ENCODE measurements around the gene USP32.

USP32 gene

DNA sequence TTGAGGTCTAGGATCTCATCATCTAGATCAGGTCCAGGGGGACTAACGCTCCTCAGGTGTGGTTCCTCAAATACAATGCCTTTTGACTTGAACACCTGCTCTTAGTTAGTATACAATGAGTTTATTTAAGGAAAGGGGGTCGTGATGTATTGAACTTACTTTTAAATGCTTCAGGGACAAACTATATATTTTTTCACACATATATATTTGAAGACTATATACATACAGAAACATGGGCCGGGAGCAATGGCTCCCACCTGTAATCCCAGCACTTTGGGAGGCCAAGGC, 11.5 kb upstream of the USP32 start:
- DNase-seq (ENCODE audit: extremely low spot score): no peak
- POLR2A ChIA-PET: no interaction called here
- TF ChIP-seq, protein P1, sequence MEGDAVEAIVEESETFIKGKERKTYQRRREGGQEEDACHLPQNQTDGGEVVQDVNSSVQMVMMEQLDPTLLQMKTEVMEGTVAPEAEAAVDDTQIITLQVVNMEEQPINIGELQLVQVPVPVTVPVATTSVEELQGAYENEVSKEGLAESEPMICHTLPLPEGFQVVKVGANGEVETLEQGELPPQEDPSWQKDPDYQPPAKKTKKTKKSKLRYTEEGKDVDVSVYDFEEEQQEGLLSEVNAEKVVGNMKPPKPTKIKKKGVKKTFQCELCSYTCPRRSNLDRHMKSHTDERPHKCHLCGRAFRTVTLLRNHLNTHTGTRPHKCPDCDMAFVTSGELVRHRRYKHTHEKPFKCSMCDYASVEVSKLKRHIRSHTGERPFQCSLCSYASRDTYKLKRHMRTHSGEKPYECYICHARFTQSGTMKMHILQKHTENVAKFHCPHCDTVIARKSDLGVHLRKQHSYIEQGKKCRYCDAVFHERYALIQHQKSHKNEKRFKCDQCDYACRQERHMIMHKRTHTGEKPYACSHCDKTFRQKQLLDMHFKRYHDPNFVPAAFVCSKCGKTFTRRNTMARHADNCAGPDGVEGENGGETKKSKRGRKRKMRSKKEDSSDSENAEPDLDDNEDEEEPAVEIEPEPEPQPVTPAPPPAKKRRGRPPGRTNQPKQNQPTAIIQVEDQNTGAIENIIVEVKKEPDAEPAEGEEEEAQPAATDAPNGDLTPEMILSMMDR (IDR thresholded peaks at IDR 0.05; ENCODE audit: control extremely low read depth, extremely low read depth, low read depth, missing control alignments): no peak

DNA sequence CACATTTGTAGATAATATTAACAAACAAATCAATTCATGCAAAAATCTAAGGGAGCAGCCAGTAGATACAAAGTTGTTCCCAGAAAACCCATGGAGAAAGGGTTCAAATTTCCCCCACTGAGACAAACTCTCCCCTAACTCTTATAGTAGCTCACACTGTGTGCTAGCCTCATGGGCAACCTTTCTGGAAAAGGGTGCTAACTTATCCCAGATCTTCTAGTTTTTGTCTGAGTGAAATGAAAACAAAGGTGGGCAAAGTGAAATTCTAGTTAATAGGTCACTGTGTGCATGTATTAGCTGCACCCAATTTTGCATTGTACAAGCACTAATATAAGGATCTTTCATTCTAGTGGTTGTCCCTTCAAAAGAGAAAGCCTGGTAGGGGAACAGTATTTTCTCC, 9.9 kb upstream of the USP32 start:
- ChIA-PET POLR2A (no interaction called here), CTCF (interaction anchor here (1.5 kb wide), 1 partner anchor 19 kb away, joined by 5 read pairs; no protein-coding TSS in a partner anchor)
- DNase-seq (ENCODE audit: extremely low spot score): no peak
- TF ChIP-seq, protein P1 (IDR thresholded peaks at IDR 0.05; ENCODE audit: control extremely low read depth, extremely low read depth, low read depth, missing control alignments): no peak

More for the DNA sequence above, 11.5 kb upstream of the USP32 start:
- CTCF ChIA-PET: interaction anchor here (1.8 to 2.6 kb wide), 2 partner anchors 12 to 18 kb away, joined by 5 to 14 read pairs; partner anchors contain the start of genes CHCT1 and USP32

DNA sequence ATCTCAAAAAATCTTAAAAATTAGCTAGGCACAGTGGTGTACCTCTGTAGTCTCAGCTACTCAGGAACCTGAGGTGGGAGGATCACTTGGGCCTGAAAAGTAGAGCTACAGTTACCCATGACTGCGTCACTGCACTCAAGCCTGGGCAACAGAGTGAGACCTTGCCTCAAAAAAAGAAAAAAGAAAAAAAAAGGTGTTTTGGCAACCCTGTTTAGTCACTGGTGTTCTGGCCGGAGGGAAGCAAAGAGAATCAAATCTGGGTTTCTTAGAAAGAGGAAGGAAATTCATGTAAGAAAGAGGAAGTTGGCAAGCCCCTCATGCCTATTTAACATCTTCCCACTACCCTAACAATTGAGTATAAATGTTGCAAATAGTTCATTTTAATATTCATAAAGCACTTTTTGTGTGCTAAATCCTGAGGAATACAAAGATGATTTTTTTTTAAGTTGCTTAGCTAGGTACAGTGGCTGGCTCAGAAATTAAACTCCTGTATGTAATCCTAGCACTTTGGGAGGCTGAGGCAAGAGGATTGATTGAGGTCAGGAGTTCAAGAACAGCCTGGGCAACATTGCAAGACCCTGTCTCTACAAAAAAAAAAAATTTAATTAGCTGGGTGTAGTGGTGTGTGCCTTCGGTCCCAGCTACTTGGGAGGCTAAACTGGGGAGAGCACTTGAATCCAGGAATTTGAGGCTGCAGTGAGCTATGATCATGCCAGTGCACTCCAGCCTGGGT, 6.5 kb upstream of the USP32 start:
- peak; percentile 54 for DNase-seq (ENCODE audit: extremely low spot score)
- ChIA-PET CTCF (interaction anchor here (0.9 to 1.9 kb wide), 8 partner anchors 8 to 255 kb away, joined by 3 to 6 read pairs (median 4); partner anchors contain the start of gene CHCT1), POLR2A (no interaction called here)
- TF ChIP-seq, protein P1 (IDR thresholded peaks at IDR 0.05; ENCODE audit: control extremely low read depth, extremely low read depth, low read depth, missing control alignments): no peak

DNA sequence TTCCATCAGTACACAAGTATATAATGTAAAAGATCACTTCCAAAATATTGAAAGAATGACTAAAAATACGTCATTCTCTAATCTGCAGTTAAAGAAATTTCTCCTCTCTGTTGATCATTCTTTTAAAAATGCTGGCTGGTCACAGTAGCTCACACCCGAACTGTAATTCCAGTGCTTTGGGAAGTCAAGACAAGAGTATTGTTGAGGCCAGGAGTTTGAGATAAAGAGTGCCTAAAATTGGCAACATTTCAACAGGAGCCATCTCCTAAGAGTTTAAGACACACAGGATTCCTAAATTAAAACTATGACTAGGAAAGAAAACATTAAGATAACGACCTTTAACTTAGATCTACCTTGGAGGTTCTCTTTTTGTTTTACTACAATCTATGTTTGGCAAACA, 4.5 kb upstream of the USP32 start:
- ChIA-PET POLR2A (interaction anchor here (0.7 kb wide), 1 partner anchor 568 kb away, joined by 5 read pairs; no protein-coding TSS in a partner anchor), CTCF (interaction anchor here (0.8 to 1.9 kb wide), 4 partner anchors 10 to 319 kb away, joined by 3 to 6 read pairs (median 4); no protein-coding TSS in a partner anchor)
- DNase-seq (ENCODE audit: extremely low spot score): no peak
- TF ChIP-seq, protein P1 (IDR thresholded peaks at IDR 0.05; ENCODE audit: control extremely low read depth, extremely low read depth, low read depth, missing control alignments): no peak

DNA sequence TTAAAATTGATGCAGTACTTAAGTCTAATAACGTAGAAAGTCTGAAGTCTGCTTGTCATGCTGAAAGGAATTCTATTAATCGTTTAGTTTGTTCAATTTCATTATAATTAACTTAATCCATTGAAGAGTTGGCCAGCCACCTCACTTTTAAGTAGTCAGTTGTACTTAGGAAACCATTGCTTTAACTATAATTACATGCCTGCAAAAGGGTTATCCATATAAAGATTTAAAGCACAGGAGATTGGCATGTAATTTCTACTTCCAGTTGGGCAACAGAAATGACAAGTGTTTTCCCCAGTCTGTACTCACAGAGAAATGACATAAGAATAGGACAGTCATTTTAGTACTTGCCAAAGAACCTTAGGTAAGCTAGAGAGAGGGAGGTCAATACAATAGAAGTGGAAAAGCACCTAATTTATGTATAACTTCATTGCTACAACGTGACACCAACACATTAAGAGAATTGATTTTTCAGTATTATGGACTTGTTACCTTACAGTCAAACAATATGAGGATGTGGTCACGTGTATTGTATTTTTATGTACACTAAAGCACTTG, 3.7 kb upstream of the USP32 start:
- ChIA-PET POLR2A (interaction anchor here (0.7 kb wide), 1 partner anchor 568 kb away, joined by 5 read pairs; no protein-coding TSS in a partner anchor), CTCF (interaction anchor here (0.8 to 1.6 kb wide), 2 partner anchors 26 to 253 kb away, joined by 3 to 6 read pairs; no protein-coding TSS in a partner anchor)
- TF ChIP-seq, protein P1 (IDR thresholded peaks at IDR 0.05; ENCODE audit: control extremely low read depth, extremely low read depth, low read depth, missing control alignments): no peak
- DNase-seq (ENCODE audit: extremely low spot score): peak; percentile 28

DNA sequence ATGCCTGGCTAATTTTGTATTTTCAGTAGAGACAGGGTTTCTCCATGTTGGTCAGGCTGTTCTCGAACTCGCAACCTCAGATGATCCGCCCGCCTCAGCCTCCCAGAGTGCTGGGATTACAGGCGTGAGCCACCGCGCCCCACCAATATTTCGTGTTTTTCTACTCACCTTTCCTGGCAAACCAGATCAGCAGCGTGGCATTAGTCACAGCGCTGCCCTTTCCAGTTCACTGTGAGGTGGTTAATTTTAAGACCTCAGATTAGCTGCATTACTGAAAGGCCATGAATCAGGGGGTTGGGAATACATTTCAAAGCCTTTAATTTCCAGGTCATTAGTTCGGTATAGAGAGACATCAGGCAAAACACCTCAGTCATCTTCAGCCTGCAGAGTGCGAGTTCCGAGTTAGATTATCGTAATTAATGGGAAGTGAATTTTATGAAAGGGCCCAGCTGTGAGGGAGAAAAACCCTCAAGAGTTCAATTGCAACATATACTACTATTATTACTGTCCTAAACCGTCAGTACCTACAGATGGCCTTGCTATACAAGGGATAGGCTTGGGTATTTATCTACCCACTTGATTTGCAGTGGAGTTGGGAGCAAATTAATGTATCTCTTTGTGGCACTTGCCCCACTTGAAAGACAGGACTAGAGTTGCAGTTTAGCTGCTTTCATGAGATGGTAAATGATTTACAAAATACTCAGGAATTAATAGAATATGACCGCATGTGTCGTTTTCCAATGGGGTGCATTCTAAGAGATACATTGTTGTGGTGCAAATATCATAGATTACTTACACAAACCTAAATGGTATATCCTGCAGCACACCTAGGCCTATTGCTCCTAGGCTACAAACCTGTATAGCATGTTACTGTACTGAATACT, 2.1 kb upstream of the USP32 start:
- POLR2A ChIA-PET: no interaction called here
- TF ChIP-seq, protein P1 (IDR thresholded peaks at IDR 0.05; ENCODE audit: control extremely low read depth, extremely low read depth, low read depth, missing control alignments): no peak
- DNase-seq (ENCODE audit: extremely low spot score): no peak
- CTCF ChIA-PET: no interaction called here
